CD14-positive monocyte (primary cell): Measurements from ENCODE around the gene PHACTR3. TPM values are rescaled to one million over a fixed set of nuclear protein-coding genes. Genes with fewer than 3 reads are reported as not detected.

ENCODE experiments used
- DNase-seq, 3 donors: peaks; one replicate each; pipeline ENCODE4 v3.0.0-alpha.2; 2011 to 2022
- H2AFZ ChIP-seq: 2 replicates; pipeline ENCODE4 v1.6.0; 2012; ENCODE audit warnings: mild to moderate bottlenecking, low read depth, low read length, inconsistent platforms; ENCODE audit not compliant: insufficient read depth, poor library complexity, severe bottlenecking
- H3K27ac ChIP-seq, 2 donors: 1 replicate in 1 of 2; 2 replicates in 1 of 2; pipeline ENCODE4 v1.5.1; 2012 to 2013; ENCODE audit warnings: low read length in 2 of 2, control low read depth in 1 of 2, inconsistent platforms in 1 of 2, low read depth in 1 of 2, mild to moderate bottlenecking in 1 of 2
- H3K27me3 ChIP-seq, 2 donors: one replicate each; pipeline versions ENCODE4 v1.6.0 to v1.6.1; 2011 to 2013; ENCODE audit warnings: low read length in 2 of 2; ENCODE audit not compliant: control insufficient read depth in 2 of 2, insufficient read depth in 2 of 2
- H3K36me3 ChIP-seq, 2 donors: replicated peaks in 1 of 2; 1 replicate in 1 of 2; 2 replicates in 1 of 2; pipeline versions ENCODE4 v1.5.1 to v1.6.1; 2012 to 2013; ENCODE audit warnings: low read length in 2 of 2, control low read depth in 1 of 2, inconsistent platforms in 1 of 2, mild to moderate bottlenecking in 1 of 2; ENCODE audit not compliant: insufficient read depth in 2 of 2, control insufficient read depth in 1 of 2
- H3K4me1 ChIP-seq, 2 donors: 1 replicate in 1 of 2; 2 replicates in 1 of 2; pipeline versions ENCODE4 v1.5.1 to v1.6.1; 2012 to 2013; ENCODE audit warnings: low read length in 2 of 2, control low read depth in 1 of 2, inconsistent platforms in 1 of 2, mild to moderate bottlenecking in 1 of 2, moderate library complexity in 1 of 2; ENCODE audit not compliant: insufficient read depth in 2 of 2, control insufficient read depth in 1 of 2
- H3K4me2 ChIP-seq: replicated peaks from 2 replicates; pipeline ENCODE3; 2012; ENCODE audit warnings: low read length, moderate library complexity, mild to moderate bottlenecking; ENCODE audit not compliant: poor library complexity, severe bottlenecking; ENCODE audit errors: extremely low read depth
- H3K4me3 ChIP-seq, 3 experiments: fragments of 200-600 bp in 1 of 3; sonication (generic) in 1 of 3; replicated peaks in 1 of 3; 1 replicate in 2 of 3; 2 replicates in 1 of 3; pipeline ENCODE4 v1.5.1; 2011 to 2013; ENCODE audit warnings: low read length in 3 of 3, mild to moderate bottlenecking in 3 of 3, control low read depth in 2 of 3, low read depth in 2 of 3, inconsistent platforms in 1 of 3, moderate library complexity in 1 of 3
- H3K79me2 ChIP-seq: 2 replicates; pipeline ENCODE4 v1.6.0; 2012; ENCODE audit warnings: mild to moderate bottlenecking, control low read depth, inconsistent platforms, low read length, moderate library complexity; ENCODE audit not compliant: insufficient read depth
- H3K9ac ChIP-seq: 2 replicates; pipeline ENCODE4 v1.6.0; 2017; ENCODE audit warnings: low read length, mild to moderate bottlenecking; ENCODE audit not compliant: insufficient read depth, poor library complexity, severe bottlenecking
- H3K9me3 ChIP-seq, 2 donors: replicated peaks in 1 of 2; 1 replicate in 1 of 2; 2 replicates in 1 of 2; pipeline versions ENCODE4 v1.5.1 to v1.6.1; 2012 to 2013; ENCODE audit warnings: low read length in 2 of 2, control low read depth in 1 of 2; ENCODE audit not compliant: control insufficient read depth in 1 of 2, insufficient read depth in 1 of 2
- H4K20me1 ChIP-seq: 2 replicates; pipeline ENCODE4 v1.6.0; 2012; ENCODE audit warnings: mild to moderate bottlenecking, low read length, control low read depth, moderate library complexity; ENCODE audit not compliant: insufficient read depth
- H3K27ac Mint-ChIP-seq, 7 donors: one replicate each; pipeline ENCODE4 v1.8.0; 2020; ENCODE audit warnings: mild to moderate bottlenecking in 7 of 7, mixed read lengths in 7 of 7, moderate library complexity in 6 of 7, inconsistent platforms in 2 of 7
- H3K27me3 Mint-ChIP-seq, 3 donors: one replicate each; pipeline ENCODE4 v1.8.0; 2021 to 2022; ENCODE audit warnings: low read depth in 3 of 3, mild to moderate bottlenecking in 3 of 3, mixed read lengths in 3 of 3, moderate library complexity in 3 of 3, inconsistent platforms in 1 of 3
- H3K36me3 Mint-ChIP-seq, 2 donors: one replicate each; pipeline ENCODE4 v1.8.0; 2020; ENCODE audit warnings: mixed read lengths in 2 of 2, inconsistent platforms in 1 of 2, mild to moderate bottlenecking in 1 of 2
- H3K4me1 Mint-ChIP-seq: one replicate; pipeline ENCODE4 v1.8.0; 2020; ENCODE audit warnings: mild to moderate bottlenecking, mixed read lengths
- H3K4me3 Mint-ChIP-seq, 2 donors: one replicate each; pipeline ENCODE4 v1.8.0; 2020; ENCODE audit warnings: mild to moderate bottlenecking in 2 of 2, mixed read lengths in 2 of 2, moderate library complexity in 1 of 2
- H3K9me3 Mint-ChIP-seq, 7 donors: one replicate each; pipeline ENCODE4 v1.8.0; 2020 to 2022; ENCODE audit warnings: mixed read lengths in 7 of 7, mild to moderate bottlenecking in 6 of 7, moderate library complexity in 6 of 7, inconsistent platforms in 2 of 7
- WGBS: methylation state at CpG from one replicate; pipeline ENCODE4 v1.1.5; 2013; ENCODE audit warnings: missing lambda C conversion rate; ENCODE audit not compliant: insufficient coverage; 5-methylcytosine and 5-hydroxymethylcytosine counted together
- intact Hi-C, 2 donors: fragments of 100-400 bp; cut with micrococcal nuclease; formaldehyde crosslinking; loops; one replicate each; pipeline versions ENCODE4 v1.15.0 to v1.15.1; 2023
- polyA plus RNA-seq, 3 donors: library from polyadenylated mRNA; depleted of rRNA in 1 of 3; unstranded in 2 of 3; stranded (reverse) in 1 of 3; fragments of 300-500 nt in 2 of 3; fragments of >200 nt in 1 of 3; fragmentation: Illumina TruSeq in 2 of 3; gene quantifications; 1 replicate in 2 of 3; 2 replicates in 1 of 3; pipeline ENCODE4 v1.2.3, GENCODE V29; 2012 to 2021
- TF ChIP-seq, protein P1 (sequence below): fragments of 200-600 bp; IDR thresholded peaks from one replicate; pipeline ENCODE4 v1.8.0; 2022; ENCODE audit warnings: antibody characterized with exemption, mild to moderate bottlenecking

The PHACTR3 gene
- polyA plus RNA-seq, 3 donors: 0.11 to 0.17 TPM; not detected in 1

DNA sequence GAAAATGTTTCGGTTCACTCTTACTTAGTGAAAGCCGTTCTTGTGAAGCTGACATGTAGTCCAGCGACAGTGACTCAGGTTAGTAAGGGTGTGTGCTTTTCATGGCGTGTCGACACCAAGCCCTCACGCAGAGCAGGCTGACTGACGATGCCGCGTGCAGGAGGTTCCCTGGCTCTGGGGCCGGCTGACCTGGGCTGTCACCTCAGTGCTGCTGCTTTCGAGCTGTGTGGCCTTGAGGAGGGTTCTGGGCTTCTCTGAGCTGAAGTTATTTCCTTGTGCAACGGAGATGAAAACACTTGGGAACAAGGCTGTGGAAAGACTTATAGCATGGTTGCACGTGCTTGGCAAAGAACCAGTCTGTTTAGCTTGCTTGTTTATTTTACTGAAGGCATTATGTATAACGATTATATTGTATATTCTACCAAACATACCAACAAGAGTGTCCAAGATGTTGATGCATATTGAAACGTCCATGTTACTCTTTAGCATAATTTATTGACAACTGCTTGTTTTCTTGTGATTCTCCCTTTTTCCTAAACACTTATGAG is 59.2 kb downstream of the PHACTR3 start:
- Histone ChIP-seq H2AFZ (no peak overlapping the region), H3K9ac (no peak overlapping the region), H4K20me1 (no peaks in the 10 kb centered on the region), H3K9me3 (peaks cover 10 to 14% of the 10 kb centered on the region in 2 donors), H3K27me3 (no peaks in the 10 kb centered on the region), H3K4me3 (no peak overlapping the region), H3K4me2 (no peak overlapping the region), H3K36me3 (no peaks in the 10 kb centered on the region), H3K4me1 (no peaks in the 10 kb centered on the region), H3K79me2 (no peaks in the 10 kb centered on the region), H3K27ac (no peak overlapping the region)
- intact Hi-C loops: no loop called here
- 85% methylated on average over 11 of the region's 15 CpGs for WGBS
- Mint-ChIP-seq H3K36me3 (no peaks in the 10 kb centered on the region), H3K9me3 (peaks cover 2 to 25% (median 16%) of the 10 kb centered on the region in 7 donors), H3K4me1 (no peaks in the 10 kb centered on the region), H3K4me3 (no peak overlapping the region), H3K27ac (no peak overlapping the region), H3K27me3 (peaks cover 2 to 25% (median 19%) of the 10 kb centered on the region in 3 donors)
- DNase-seq: no peak
- TF ChIP-seq, protein P1, sequence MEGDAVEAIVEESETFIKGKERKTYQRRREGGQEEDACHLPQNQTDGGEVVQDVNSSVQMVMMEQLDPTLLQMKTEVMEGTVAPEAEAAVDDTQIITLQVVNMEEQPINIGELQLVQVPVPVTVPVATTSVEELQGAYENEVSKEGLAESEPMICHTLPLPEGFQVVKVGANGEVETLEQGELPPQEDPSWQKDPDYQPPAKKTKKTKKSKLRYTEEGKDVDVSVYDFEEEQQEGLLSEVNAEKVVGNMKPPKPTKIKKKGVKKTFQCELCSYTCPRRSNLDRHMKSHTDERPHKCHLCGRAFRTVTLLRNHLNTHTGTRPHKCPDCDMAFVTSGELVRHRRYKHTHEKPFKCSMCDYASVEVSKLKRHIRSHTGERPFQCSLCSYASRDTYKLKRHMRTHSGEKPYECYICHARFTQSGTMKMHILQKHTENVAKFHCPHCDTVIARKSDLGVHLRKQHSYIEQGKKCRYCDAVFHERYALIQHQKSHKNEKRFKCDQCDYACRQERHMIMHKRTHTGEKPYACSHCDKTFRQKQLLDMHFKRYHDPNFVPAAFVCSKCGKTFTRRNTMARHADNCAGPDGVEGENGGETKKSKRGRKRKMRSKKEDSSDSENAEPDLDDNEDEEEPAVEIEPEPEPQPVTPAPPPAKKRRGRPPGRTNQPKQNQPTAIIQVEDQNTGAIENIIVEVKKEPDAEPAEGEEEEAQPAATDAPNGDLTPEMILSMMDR: no peak

DNA sequence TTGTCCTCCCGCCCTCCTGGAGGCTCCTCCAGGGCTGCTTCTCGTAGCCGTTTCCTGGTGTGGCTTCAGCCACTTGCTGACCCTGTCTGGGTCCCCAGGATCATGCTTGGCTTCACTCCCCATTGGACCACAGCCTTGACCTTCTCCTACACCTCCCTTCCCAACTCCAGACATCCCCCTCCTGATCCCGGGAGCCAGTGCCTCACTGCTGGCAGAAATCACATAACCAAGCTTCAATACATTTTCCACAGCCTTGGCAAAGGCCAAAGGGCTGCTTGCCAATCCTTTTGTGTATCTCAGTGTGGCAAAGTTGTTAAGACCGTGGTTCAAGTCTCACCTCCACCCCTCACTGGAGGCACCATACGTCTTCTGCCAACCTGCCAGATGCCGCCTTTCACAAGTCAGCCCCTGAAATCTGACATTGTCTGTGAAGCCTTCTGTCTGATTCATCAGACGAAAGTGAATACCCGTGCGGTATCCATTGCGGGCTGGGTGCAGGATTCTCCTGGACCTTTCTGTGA is 60.1 kb downstream of the PHACTR3 start:
- H3K4me3 Mint-ChIP-seq: no peak overlapping the region
- no peak for DNase-seq

More for the DNA sequence above, 60.1 kb downstream of the PHACTR3 start:
- intact Hi-C loops: no loop called here
- Mint-ChIP-seq H3K9me3 (peaks cover 0 to 17% (median 9%) of the 10 kb centered on the region in 7 donors), H3K27ac (no peak overlapping the region), H3K4me1 (no peaks in the 10 kb centered on the region), H3K27me3 (peaks cover 2 to 25% (median 17%) of the 10 kb centered on the region in 3 donors), H3K36me3 (no peaks in the 10 kb centered on the region)
- Histone ChIP-seq H3K27me3 (no peaks in the 10 kb centered on the region), H2AFZ (no peak overlapping the region), H3K4me3 (no peak overlapping the region), H3K79me2 (no peaks in the 10 kb centered on the region), H3K36me3 (no peaks in the 10 kb centered on the region), H3K9me3 (peaks cover 8 to 9% of the 10 kb centered on the region in 2 donors), H4K20me1 (no peaks in the 10 kb centered on the region), H3K4me2 (no peak overlapping the region), H3K4me1 (no peaks in the 10 kb centered on the region), H3K9ac (no peak overlapping the region), H3K27ac (no peak overlapping the region)
- WGBS: 81% methylated on average over 10 of the region's 11 CpGs
- TF ChIP-seq, protein P1: no peak
